ENCODE results near the gene LTF. TPM values are rescaled to one million over a fixed set of nuclear protein-coding genes. Genes with fewer than 3 reads are reported as not detected.

The LTF gene
- polyA plus RNA-seq, 1 donor = 3.0 TPM

DNA sequence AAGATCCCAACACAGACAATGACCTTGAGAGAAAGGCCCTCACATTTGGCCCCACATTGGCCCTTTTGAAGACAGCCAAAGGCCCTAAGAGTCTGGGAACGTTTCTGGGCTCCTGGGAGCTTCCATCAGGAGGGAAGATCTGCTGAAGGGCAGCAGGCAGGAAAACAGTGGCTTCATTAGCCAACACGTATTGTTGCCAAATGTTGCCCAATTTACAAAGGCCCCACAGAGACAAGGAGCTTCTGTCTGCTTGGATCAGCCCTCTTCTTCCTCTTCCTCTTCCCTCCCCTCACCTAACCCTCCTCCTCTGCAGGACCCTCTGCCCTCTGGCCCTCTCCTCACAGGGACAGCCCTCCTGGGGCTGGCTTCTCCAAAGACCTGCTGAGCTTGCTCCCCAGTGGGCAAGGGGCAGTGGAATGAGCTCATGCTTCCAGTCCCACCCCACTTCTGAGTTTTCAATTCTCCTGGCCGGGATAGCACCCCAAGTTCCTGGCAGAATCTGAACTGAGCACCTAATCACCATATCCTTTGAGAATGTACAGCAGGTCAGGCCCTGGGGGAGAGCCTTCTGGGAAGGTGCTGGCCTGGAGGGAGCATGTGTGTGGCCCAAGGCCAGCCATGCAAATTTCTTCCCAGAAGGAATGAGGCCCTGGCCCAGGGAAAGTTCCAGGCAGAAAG is 5.1 kb upstream of the LTF start:
- no peak for DNase-seq (ENCODE audit: low read depth)

DNA sequence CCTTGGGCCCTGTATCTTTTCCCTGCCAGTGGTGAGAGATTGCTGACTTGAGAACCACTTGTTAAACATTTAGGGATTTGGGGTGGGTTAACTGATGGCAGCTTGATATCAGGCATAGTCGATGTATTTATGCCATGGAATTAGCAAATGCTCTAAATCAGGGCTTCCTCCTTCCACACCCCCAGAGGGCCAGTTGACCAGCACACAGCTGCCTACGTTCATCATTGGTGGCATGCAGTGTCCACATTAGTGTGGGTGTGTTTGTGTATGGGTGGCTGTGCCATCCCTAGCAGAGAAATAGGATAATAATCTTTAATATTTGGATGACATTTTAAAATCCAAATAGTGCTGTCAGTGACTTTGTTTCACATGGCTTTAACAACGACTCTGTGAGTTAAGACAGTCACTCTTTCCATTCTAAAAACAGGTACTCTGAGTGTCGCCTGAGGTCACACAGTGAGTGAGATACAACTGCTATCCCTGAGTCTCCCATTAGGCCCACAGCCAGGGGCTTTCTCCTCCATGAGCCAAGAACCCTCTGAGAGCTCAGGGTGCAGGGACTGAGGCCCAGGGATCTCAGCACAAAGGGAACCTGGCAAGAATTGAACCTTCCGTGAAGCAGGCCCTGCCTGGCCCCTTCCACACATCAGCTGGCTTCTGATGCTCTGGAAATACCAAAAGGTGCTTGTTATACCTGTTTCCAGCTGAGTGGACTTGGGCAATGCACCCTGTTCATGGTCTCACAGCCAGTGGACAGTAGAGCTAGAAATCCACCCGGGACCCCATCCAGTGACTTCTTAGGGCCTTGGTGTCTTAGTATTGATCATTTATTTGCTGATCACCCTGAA is 4.3 kb upstream of the LTF start:
- DNase-seq (ENCODE audit: low read depth) = no peak

DNA sequence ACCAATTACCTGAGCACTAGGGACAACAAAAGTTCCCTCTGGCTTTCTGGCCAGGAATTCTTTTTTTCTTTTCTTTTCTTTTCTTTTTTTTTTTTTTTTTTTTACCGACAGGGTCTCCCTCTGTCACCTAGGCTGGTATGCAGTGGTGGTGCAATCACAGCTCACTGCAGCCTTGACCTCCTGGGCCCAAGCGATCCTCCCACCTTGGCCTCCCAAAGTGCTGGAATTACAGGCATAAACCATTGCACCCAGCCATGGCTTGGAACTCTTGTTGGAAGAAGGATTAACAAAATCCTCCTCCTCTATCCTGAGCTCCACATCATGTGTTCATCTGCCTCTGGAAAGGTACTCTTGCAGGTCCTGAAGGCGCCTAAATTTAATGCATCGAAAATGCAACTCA is 2.9 kb upstream of the LTF start:
- no peak for DNase-seq (ENCODE audit: low read depth)

DNA sequence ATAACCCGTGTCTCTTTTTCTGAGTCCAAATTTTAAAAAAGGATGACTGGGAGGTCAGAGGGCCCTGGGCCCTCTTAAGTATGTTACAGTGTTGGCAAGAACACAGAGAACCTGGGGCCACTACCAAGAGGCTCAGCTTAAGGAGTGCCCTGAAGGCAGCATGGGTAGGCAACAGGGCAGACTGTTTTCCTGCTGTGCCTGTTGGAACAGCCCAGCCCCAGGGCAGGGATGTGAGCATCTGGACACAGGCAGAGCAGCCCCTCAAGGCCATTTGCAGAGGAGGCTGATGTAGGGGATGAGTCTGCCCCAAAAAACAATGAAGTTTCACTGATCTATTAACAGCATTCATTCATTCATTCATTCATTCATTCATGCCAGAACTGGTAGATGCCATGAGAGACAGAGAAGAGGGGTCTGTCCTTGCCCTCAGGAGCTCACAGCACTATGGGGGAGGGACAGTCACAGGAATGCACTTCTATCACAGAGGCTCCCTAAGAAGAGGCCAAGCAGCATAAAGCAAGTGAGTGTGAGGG is 2.2 kb upstream of the LTF start:
- no peak for DNase-seq (ENCODE audit: low read depth)

DNA sequence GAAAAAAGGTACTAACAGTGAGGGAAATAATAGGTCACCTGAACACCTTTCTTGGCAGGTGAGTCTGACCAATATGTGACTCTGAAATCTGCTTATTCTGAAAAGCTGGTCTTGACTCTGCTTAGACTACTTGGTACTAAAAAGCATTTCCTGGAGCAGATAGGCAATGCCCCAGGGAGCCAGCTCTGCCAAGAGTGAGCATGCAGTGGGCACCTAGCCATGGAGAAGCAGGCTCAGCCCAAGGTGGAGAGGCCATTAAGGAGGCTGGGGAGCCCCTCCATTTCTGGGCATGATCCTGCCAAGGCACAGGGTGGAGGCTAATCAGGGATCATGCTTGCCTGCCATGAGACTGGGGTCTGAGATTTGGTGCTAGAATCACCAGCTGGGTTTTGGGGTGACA is 1.6 kb upstream of the LTF start:
- DNase-seq (ENCODE audit: low read depth) = no peak

DNA sequence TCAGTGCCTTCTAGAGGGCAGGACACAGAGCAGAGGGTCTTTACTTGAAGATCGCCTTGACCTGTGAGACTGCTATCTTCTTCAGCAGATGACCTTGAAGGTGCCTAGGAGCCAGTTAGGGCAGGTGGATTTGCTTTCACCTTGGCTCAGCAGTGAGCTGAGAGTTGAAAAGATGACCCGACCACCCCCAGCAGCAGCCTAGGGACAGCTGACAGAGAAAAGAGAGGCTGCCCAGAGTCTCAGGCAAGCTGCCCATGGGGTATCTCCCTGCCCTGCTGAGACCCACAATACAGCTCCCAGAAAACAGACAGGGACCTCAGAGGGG is 453 bp upstream of the LTF start:
- no peak for DNase-seq (ENCODE audit: low read depth)

DNA sequence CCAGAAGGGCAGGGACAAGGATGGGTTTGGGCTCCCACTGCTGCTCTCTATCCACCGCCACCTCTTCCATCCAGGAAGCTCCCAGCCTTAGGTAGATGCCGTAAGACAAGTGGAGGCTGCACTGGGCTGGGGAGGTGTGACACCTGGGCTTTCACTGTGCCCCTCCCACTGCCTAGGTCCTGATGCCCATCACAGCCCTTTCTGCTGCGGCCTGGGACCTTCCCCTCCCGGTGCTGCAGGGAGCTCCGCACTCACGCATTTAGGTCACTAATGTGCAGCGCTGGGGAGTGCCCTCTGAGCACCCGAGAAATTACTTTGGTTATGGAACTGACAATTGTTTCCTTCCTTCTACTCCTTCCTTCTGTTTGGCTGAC is 850 bp downstream of the LTF start:
- DNase-seq (ENCODE audit: low read depth) = no peak

DNA sequence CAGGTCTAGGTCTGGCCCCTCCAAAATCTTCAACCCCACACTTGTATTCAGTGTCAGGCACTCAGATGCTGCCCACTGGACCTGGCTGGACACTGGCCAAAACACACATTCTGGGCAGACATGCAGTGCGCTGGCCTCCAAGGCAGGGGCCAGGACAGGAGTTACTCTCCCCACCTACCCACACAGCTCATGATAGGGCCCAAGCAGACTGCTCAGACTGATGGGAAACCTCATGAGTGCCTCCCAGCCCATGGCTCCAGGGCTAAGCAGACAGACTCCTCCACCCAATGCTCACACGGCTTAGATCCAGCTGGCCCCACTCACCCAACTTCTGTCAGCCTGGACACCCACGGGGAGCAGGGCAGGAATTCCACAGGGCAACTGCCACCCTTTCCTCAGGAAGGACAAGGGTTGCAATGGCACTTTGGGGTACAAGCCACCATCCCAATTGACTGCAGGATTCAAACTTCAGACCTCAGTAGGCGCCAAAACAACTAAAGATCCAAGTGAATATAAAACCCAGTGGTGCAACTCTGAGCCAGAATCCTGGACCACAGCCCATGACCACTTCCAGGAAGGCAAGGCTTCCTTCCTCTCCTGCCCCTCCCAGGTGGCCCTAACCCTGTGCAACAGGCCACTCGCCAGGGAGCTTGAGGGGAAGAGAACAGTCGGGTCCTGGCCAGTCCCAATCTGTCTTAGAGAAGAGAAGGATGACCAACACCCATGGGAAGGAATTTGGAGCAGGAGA is 1.4 kb downstream of the LTF start:
- no peak for DNase-seq (ENCODE audit: low read depth)

DNA sequence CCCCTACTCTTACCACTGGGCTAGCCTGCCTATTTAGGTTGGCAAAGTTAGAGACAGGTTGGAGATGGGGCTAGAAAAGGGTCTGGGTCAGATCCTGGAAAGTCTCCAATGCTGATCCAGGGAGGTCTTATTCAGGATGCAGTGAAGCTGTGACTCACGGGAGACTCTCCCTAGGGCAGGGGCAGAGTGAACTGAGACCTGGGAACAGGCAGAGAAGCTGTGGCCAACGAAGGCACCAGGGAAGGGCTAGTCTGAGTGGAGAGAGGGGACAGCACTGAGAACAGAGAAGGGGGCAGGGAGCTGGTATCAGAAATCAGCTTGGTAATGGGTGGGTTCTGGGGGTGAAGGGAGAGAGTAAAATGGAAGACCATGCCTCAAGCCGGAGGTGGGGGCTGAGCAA is 2.2 kb downstream of the LTF start:
- DNase-seq (ENCODE audit: low read depth) = no peak

DNA sequence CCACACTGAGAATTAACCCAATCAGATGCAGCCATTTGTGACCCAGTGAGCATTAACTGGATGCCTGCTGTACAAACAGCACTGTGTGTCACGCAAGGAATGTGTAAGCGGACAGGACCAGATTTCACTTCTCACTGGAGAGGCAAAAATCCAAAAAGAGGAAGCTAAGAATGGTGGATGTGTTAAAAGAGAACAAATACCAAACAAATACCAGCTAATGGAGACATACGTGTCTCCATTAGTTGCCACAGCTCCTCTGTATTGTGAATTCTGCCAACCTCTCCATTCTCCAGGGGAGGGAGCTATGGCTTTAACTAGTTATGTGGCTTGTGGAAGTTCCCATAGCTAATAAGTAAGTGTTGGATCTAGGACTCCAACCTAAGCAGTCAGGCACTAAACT is 2.6 kb downstream of the LTF start:
- DNase-seq (ENCODE audit: low read depth) = no peak

DNA sequence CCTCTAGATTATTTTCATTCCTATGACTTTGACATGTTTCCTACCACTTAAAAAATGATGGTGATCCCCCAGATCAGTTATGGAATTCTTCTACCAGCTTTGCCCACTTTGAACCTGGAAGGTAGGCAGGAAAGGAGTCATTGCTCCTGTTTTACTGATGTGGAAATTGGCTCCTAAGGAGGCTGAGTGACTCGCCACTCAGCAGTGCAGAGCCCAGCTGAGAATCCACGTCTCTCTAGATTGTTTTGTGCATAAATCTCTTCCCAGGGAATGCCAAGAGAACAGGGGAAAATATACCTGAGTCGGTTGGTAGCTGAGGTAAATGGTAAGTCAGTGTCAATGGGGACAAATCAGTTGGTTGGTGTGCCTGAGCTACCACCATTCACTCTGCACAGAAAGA is 4.7 kb downstream of the LTF start:
- DNase-seq (ENCODE audit: low read depth) = no peak

DNA sequence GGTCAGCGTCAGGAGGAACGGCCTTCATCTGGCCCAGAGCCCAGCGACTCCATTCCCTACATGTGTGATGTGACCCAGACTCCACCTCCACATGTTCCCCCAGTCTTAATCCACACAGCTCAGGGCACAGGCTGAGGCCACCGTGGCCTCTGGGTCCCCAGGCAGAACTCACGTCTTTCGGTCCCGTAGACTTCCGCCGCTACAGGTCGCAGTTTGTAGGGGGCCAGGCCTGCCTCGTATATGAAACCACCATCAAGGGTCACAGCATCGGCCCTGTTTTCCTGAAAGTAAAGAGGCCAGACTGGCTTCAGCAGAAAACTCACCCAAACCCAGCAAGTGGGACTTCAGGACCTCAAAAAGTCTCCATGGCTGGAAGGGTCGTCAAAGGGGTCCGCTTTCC is 8.6 kb downstream of the LTF start:
- no peak for DNase-seq (ENCODE audit: low read depth)

DNA sequence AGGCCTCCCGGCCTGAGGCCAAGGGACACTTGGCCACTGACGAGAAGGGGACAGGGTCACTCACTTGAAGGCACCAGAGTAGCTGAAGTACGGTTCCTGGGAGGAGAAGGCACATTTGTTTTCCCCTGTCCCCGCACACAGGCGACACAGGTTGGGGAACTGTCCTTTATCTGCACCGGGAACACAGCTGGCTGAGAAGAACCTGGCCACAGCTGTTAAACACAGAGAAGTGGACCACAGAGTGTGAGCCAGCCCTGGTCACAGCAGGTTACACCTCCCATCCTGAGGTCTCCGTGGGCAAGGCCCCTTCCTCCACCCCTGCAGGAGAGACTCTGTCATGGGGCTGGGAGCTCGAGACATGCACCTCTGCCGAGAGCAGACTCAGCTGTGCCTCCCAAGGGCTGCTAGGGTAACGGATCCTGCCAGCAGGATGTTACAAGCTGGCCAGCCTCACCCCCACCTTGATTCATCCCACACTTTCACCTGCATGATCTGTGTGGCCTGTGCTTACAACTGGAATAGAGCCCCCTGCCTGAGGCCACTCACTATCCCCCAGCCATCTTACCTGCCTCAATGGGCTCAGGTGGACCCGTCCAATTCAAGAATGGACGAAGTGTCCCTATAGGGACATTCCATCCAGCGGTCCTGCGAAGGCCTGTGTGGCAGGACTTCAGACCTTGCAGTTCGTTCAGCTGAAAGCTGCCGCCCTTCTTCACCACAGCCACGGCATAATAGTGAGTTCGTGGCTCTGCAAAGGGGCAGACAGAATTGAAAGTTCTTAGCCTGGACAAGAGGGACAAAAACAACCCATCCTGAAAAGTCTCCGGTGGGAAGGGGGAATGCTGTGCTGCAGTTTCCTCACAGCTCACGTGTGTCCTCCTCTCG is 9.2 kb downstream of the LTF start:
- DNase-seq (ENCODE audit: low read depth) = no peak

DNA sequence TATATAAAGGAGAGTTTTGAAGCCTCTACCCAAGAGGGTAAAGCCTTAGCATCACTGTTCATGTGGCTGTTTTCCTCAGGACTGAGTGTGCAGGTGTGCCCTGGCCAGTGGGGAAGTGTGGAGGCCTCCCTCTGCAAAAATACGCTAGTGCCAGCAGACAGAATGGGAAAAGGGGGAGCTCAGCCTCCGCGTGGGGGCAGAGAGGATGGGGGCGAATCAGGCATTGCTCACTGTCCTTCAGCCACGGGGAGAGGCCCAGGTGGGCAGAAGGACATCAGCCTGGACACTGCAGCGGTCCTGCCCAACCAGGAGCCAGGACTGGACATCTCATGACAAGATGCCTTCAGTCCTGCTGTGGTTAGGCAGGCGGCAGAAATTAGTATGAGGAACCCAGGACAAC is 10.1 kb downstream of the LTF start:
- DNase-seq (ENCODE audit: low read depth) = no peak

DNA sequence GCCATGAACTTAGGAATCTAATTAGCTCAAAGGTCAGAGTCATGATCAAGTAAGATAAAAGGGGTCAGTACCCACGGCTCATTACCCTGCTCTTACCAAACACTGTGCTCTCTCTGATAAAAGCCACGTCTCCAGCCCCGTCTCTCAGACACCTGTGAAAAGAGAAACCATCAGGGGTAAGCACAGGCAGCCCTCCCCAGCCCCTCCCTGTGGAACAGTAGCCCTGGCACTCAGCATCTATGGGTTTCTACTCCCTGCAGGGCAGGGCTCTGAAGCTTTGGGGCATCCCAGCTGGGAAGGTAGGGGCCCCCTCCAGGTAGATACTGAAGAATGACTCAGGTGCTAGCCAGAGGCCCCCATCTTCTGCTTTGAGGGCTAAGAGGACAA is 10.5 kb downstream of the LTF start:
- DNase-seq (ENCODE audit: low read depth) = no peak

DNA sequence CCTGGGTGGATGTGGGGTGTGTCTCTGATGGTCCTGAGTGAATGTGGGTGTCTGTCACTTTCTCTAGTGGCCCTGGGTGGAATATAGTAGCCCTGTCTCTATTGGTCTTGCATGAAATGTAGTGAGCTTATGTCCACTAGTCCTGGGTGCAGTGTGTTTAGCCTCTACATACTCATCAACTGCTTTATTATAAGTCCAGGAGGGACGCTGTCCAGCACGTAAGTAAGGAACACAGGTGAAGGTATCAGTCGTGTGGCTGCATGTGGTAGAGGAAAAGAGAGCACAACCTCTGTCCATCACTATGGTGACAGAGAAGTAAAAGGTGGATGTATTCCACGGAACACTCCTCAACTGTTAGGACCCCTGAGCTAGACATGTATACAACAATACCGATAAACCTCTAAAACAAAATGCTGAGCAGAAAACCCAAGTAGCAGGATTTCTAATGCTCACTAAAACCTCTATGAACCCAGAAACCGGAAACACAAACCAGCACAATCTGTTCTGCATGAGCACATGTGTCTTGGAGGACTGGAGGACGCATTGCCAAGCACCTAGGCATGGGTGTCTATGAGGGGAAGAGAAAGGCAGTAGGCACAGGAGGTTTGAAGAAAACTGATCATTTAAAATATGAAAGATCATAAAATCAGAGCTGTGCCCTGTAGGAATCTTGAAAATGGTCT is 11.0 kb downstream of the LTF start:
- no peak for DNase-seq (ENCODE audit: low read depth)

DNA sequence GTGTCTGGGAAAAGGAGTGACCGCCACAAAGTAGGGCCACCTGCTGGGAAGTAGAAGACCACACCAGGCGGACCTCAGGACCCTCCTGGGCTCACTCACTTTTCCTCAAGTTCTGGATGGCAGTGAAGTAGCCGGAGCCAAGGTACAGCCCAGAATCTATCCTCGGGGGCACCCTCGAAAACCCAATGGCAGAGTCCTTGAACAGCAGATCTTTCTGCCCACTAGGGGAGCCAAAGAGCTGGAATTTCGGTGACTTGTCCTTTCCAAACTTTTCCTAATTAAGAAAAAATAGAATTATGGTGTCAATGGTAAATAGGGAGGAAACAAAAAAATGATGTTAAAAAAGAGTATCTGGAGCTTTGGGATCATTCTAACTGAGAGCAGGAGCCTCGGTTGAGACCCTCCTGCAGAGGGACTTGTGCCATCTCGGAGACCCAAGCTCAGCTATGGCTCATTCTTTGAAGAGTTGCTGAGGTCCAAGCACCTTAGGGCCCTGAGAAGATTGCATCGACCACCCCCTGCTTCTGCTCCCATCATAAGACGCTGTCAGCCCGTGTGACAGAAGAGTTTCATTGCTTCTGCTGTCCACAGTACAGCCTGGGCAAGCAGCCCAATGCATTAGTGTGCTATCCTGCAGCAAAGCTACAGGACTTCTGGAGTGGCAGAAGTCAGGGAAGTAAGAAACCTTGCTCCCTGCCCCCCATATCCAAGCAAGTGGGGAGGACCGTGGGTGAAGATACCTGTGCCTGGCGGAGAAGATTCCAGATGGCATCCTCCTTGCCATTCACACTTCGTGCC is 14.8 kb downstream of the LTF start:
- no peak for DNase-seq (ENCODE audit: low read depth)

DNA sequence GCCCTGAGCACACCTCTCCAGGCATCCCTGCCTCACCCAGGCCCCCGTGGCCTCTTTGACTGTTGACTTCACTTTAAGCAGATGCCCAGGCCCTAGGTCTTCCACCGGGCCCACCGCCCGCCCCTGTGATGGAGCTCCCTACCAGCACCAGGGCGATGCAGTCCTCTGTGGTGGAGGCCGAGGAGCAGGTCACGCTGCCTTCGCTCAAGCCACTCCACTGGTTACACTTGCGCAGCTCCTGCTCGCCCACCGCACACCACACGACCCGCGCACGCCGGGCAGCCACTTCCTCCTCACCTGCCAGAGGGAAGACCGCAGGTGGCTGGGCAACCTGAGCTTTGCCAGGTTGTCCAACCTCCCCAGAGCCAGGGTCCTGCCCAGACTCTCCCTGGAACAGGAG is 16.0 kb downstream of the LTF start:
- no peak for DNase-seq (ENCODE audit: low read depth)

DNA sequence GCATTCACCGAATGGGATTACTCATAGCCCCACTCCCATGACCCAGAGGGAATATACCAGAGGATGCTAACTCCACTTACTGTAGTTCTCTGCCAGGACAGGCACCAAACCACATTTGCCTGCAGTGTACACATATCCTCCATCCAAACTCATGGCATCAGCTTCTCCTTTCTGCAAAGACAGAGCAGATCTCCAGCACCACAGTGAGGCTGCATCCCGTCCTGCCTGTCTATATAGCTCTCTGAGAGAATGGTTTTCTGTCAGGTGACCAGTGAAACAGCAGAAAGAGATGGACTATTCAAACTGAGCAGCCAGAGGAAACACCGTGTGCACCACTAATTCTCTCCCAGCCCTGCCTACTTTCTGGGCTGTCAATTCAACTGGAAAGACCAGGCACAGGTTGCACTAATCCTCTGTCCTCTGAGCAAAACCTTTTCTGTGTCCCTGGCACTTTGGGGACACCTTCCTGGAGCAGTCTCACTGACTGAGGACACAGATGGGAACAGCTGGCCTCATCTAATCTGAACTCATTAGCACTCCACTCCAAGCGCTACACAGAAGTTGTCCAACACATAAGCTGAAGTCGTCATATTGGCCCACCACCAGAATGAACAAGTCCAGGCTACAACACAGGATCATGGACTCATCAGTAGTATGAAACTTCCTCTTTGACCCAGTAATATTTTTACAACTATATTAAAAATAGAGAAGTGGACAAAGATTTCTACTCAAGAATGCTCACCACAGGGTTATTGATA is 17.3 kb downstream of the LTF start:
- no peak for DNase-seq (ENCODE audit: low read depth)
